Chondrocyte (in vitro differentiated cells): ENCODE measurements around the gene TPO. TPM values are rescaled to one million over a fixed set of nuclear protein-coding genes. Genes with fewer than 3 reads are reported as not detected.

Source experiments
- DNase-seq: peaks from one replicate; pipeline ENCODE4 v3.0.0; 2021; ENCODE audit warnings: mixed read lengths, low spot score
- H3K27ac Mint-ChIP-seq: one replicate; pipeline ENCODE4 v1.8.0; 2021; ENCODE audit warnings: mild to moderate bottlenecking, moderate library complexity, mixed read lengths; ENCODE audit not compliant: unreplicated experiment
- H3K27me3 Mint-ChIP-seq: 2 replicates; pipeline ENCODE4 v1.8.0; 2021; ENCODE audit warnings: low read depth, mixed read lengths
- H3K36me3 Mint-ChIP-seq: 2 replicates; pipeline ENCODE4 v1.8.0; 2021; ENCODE audit warnings: low read depth, mixed read lengths
- H3K4me1 Mint-ChIP-seq: 2 replicates; pipeline ENCODE4 v1.8.0; 2021; ENCODE audit warnings: low read depth, mild to moderate bottlenecking, mixed read lengths
- H3K4me3 Mint-ChIP-seq: one replicate; pipeline ENCODE4 v1.8.0; 2021; ENCODE audit warnings: mild to moderate bottlenecking, moderate library complexity, mixed read lengths; ENCODE audit not compliant: unreplicated experiment
- H3K9me3 Mint-ChIP-seq: 2 replicates; pipeline ENCODE4 v1.8.0; 2021; ENCODE audit warnings: low read depth, mixed read lengths
- CTCF ChIP-seq: fragments of 200-600 bp; sonication (generic); IDR thresholded peaks from 2 replicates; pipeline ENCODE4 v1.5.0; 2021; ENCODE audit warnings: antibody characterized with exemption, mild to moderate bottlenecking, moderate library complexity
- total RNA-seq: library from RNA; stranded (reverse); gene quantifications from 3 replicates; pipeline ENCODE4 v1.2.1, GENCODE V29; 2021

TPO gene
- total RNA-seq, 1 donor from 2014 or later: not detected

- DNase-seq: peak; percentile 65
- no peak for TF ChIP-seq CTCF
- no peak overlapping the region for H3K27ac Mint-ChIP-seq
- no peaks in the 10 kb centered on the region for H3K9me3 Mint-ChIP-seq
- no peak overlapping the region for H3K4me3 Mint-ChIP-seq
- peaks cover 5% of the 10 kb centered on the region for H3K36me3 Mint-ChIP-seq
- peaks cover 10% of the 10 kb centered on the region for H3K4me1 Mint-ChIP-seq
- H3K27me3 Mint-ChIP-seq: no peaks in the 10 kb centered on the region
These were observed 169.7 kb downstream of the TPO start for GRCh38 chr2:1582891-1583341.

- Mint-ChIP-seq H3K36me3 (peaks cover 5% of the 10 kb centered on the region), H3K4me3 (no peak overlapping the region), H3K9me3 (no peaks in the 10 kb centered on the region), H3K27ac (no peak overlapping the region), H3K4me1 (peaks cover 18% of the 10 kb centered on the region), H3K27me3 (no peaks in the 10 kb centered on the region)
- no peak for TF ChIP-seq CTCF
- peak; percentile 74 for DNase-seq
These were observed 170.8 kb downstream of the TPO start for GRCh38 chr2:1584051-1584531.

GRCh38 chr2:1584691-1585485, 171.6 kb downstream of the TPO start:
- TF ChIP-seq CTCF: peak; percentile 52
- Mint-ChIP-seq H3K27ac (no peak overlapping the region), H3K36me3 (peaks cover 5% of the 10 kb centered on the region), H3K9me3 (no peaks in the 10 kb centered on the region), H3K4me3 (no peak overlapping the region), H3K4me1 (peaks cover 21% of the 10 kb centered on the region), H3K27me3 (no peaks in the 10 kb centered on the region)
- DNase-seq: no peak

GRCh38 chr2:1585635-1586034, 172.4 kb downstream of the TPO start:
- H3K4me3 Mint-ChIP-seq: no peak overlapping the region
- peaks cover 5% of the 10 kb centered on the region for H3K36me3 Mint-ChIP-seq
- no peaks in the 10 kb centered on the region for H3K27me3 Mint-ChIP-seq
- TF ChIP-seq CTCF: no peak
- H3K9me3 Mint-ChIP-seq: no peaks in the 10 kb centered on the region
- DNase-seq: no peak
- peaks cover 22% of the 10 kb centered on the region for H3K4me1 Mint-ChIP-seq
- no peak overlapping the region for H3K27ac Mint-ChIP-seq

- DNase-seq: peak; percentile 39
These were observed 173.1 kb downstream of the TPO start for GRCh38 chr2:1586251-1586922.

More at GRCh38 chr2:1586251-1586922, 173.1 kb downstream of the TPO start:
- TF ChIP-seq CTCF: no peak
- Mint-ChIP-seq H3K27me3 (no peaks in the 10 kb centered on the region), H3K4me1 (peaks cover 22% of the 10 kb centered on the region), H3K27ac (no peak overlapping the region), H3K9me3 (no peaks in the 10 kb centered on the region), H3K4me3 (no peak overlapping the region), H3K36me3 (peaks cover 5% of the 10 kb centered on the region)
